ENCODE measurements around the gene PHLDB2. TPM values are rescaled to one million over a fixed set of nuclear protein-coding genes. Genes with fewer than 3 reads are reported as not detected.

Gene PHLDB2
- total and polyA plus RNA-seq, 2 of the 4 experiments (the other 2 are of a cell fraction) = 10.6 to 28.7 TPM

DNA sequence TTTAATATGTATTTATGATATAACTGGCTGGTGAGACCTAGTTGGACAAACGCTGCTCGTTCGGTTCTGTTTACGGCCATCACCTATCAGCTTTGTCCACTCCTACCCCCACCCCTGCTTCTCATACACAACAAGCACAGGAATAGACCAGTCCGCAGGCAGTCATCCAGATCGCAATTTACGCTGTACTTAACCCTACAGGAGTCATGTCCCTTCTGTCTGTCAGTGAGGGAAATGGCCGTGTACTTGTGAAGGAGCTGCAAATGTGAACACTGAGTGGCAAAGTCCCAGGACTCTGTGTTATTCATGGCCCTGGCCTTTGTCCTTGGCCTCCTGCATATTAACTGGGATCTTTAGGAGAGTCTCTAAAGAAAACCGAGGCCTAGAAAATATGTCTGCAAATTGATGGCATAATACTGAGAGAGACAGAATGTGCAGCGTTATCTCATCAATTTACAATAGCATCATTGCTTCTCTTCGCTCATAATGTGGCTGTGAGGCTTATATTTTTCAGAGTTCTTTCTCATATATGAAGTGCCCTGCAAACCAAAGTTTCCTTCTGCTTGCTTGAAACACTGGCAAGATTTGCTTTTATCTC, 112.6 kb downstream of the PHLDB2 start:
- dilution Hi-C loops (cut with HindIII; ENCODE audit: low sequenced_read_pairs, unreplicated experiment) = loop anchor here (25.0 kb wide), 1 partner anchor 259 kb away; no protein-coding TSS in a partner anchor
- Histone ChIP-seq H3K14ac (replicated peaks; ENCODE audit: low read depth, low read length) (no peak overlapping the region), H3K4me3 (ENCODE audit: insufficient read depth, low read depth, low read length) (no peak overlapping the region), H2BK20ac (ENCODE audit: low read depth, low read length) (no peak overlapping the region), H3K79me1 (ENCODE audit: low read depth in 1 of 2, low read length in 2 of 2) (no peaks in the 10 kb centered on the region), H3K27ac (ENCODE audit: insufficient read depth, low read length) (no peak overlapping the region), H2AK9ac (replicated peaks; ENCODE audit: low read depth, low read length, poor library complexity) (no peak overlapping the region), H2AK5ac (ENCODE audit: low read depth, low read length) (no peak overlapping the region), H4K8ac (ENCODE audit: low read depth in 2 of 2, low read length in 2 of 2) (no peak overlapping the region), H3K23ac (ENCODE audit: low read depth, low read length) (no peak overlapping the region), H4K5ac (ENCODE audit: low read depth, low read length) (no peak overlapping the region), H4K20me1 (ENCODE audit: insufficient read depth, low read length) (no peaks in the 10 kb centered on the region), H2AFZ (replicated peaks; ENCODE audit: low read length, poor library complexity) (peak overlapping the region; percentile 12), H3K18ac (ENCODE audit: low read depth, low read length) (no peak overlapping the region), H3K4me2 (ENCODE audit: low read depth, low read length) (no peak overlapping the region), H3K56ac (ENCODE audit: extremely low read depth, insufficient read depth, low read length) (no peak overlapping the region), H3K27me3 (ENCODE audit: control insufficient read depth, insufficient read depth, low read length) (no peaks in the 10 kb centered on the region), H3K9me3 (ENCODE audit: control insufficient read depth, insufficient read depth, low read length) (no peaks in the 10 kb centered on the region), H2BK120ac (ENCODE audit: low read depth, low read length) (no peak overlapping the region), H3K4ac (ENCODE audit: low read depth, low read length) (no peak overlapping the region), H3K36me3 (ENCODE audit: control insufficient read depth, insufficient read depth, low read length) (peaks cover 3% of the 10 kb centered on the region), H2BK15ac (ENCODE audit: low read depth, low read length) (no peak overlapping the region), H3K9ac (ENCODE audit: low read depth, low read length) (no peak overlapping the region), H4K91ac (ENCODE audit: insufficient read depth, low read depth, low read length) (no peak overlapping the region), H2BK5ac (ENCODE audit: low read depth, low read length, poor library complexity, severe bottlenecking) (no peak overlapping the region), H3K9me1 (ENCODE audit: insufficient read depth, low read length) (no peaks in the 10 kb centered on the region), H3K4me1 (ENCODE audit: control insufficient read depth, insufficient read depth, low read length) (no peaks in the 10 kb centered on the region)
- POLR2A ChIA-PET (ENCODE audit: unreplicated experiment) = no interaction called here
- intact Hi-C loops (cut with micrococcal nuclease) = no loop called here
- CTCF ChIA-PET = no interaction called here
- DNase-seq = no peak
- in situ Hi-C loops (cut with MboI; ENCODE audit: low sequenced_read_pairs) = loop anchor here (5.0 to 25.0 kb wide), 2 partner anchors 254 to 384 kb away; partner anchors contain the start of gene ZBED2
- TF ChIP-seq BHLHE40 (IDR thresholded peaks at IDR 0.05; ENCODE audit: low read depth, low read length) (no peak), RCOR1 (IDR thresholded peaks at IDR 0.05; ENCODE audit: insufficient replicate concordance, low read length) (no peak), ELK1 (IDR thresholded peaks at IDR 0.05; ENCODE audit: borderline replicate concordance, low read depth, low read length) (no peak)
- BruUV-seq (replicated peaks) = no TSS peak
- WGBS, 2 experiments (ENCODE audit: extremely low coverage in 2 of 2, insufficient read length in 1 of 2) = no CpG with 5 or more reads among the region's 11 CpGs
- no peak for ATAC-seq (ENCODE audit: low read depth)

All from IMR-90 (cell line).